Right lobe of liver (tissue), 6 donors: ENCODE results near the gene CYP26A1. TPM values are rescaled to one million over a fixed set of nuclear protein-coding genes. Genes with fewer than 3 reads are reported as not detected.

Source experiments
- ATAC-seq, 4 donors: fragments of 200-7000 bp; cut with Tn5 transposase; one replicate each; pipeline ENCODE4 v1.9.1; 2020; ENCODE audit warnings: mild to moderate bottlenecking in 4 of 4, moderate library complexity in 4 of 4
- DNase-seq, 3 donors: peaks; one replicate each; pipeline ENCODE4 v3.0.0-alpha.2; 2020
- H3K27ac ChIP-seq, 3 donors: fragments of 200-600 bp; one replicate each; pipeline ENCODE4 v1.8.0; 2022
- H3K27me3 ChIP-seq, 2 donors: fragments of 200-600 bp; one replicate each; pipeline ENCODE4 v1.8.0; 2022
- H3K36me3 ChIP-seq, 4 donors: fragments of 200-600 bp; sonication (generic) in 1 of 4; one replicate each; pipeline versions ENCODE4 v1.5.1 to v1.8.0; 2017 to 2022; ENCODE audit warnings: control low read depth in 1 of 4
- H3K4me1 ChIP-seq, 4 donors: fragments of 200-600 bp; sonication (generic) in 1 of 4; one replicate each; pipeline versions ENCODE4 v1.5.1 to v1.8.0; 2017 to 2022; ENCODE audit warnings: control low read depth in 1 of 4
- H3K4me3 ChIP-seq, 3 donors: fragments of 200-600 bp; one replicate each; pipeline ENCODE4 v1.8.0; 2022
- H3K9me3 ChIP-seq, 4 donors: fragments of 200-600 bp; sonication (generic) in 1 of 4; one replicate each; pipeline versions ENCODE4 v1.5.1 to v1.8.0; 2017 to 2022; ENCODE audit warnings: control low read depth in 1 of 4
- POLR2A ChIP-seq: fragments of 450-650 bp; IDR thresholded peaks from one replicate; pipeline ENCODE4 v1.6.1; 2017; ENCODE audit warnings: antibody characterized with exemption, mild to moderate bottlenecking
- WGBS: methylation state at CpG from one replicate; pipeline ENCODE4 v1.1.6; 2018; ENCODE audit warnings: low coverage, low lambda C conversion rate; ENCODE audit not compliant: insufficient coverage; ENCODE audit errors: missing lambda C conversion rate; 5-methylcytosine and 5-hydroxymethylcytosine counted together
- intact Hi-C, 2 donors: fragments of 100-400 bp; cut with DNase I; formaldehyde crosslinking; loops; one replicate each; pipeline versions ENCODE4 v1.11.2 to v1.14.1; 2022
- total RNA-seq, 6 experiments: library from RNA; depleted of rRNA in 2 of 6; stranded (reverse); fragments of >200 nt in 2 of 6; fragmentation: NEBNext Ultra II Directional in 3 of 6; extraction: Animal tissue kit (Norgen Biotek cat#: 25700) in 3 of 6; gene quantifications; one replicate each; pipeline versions ENCODE4 v1.1.0 to v1.2.4, GENCODE V29; 2016 to 2023
- TF ChIP-seq, protein P1 (sequence below), 4 donors: fragments of 200-600 bp in 3 of 4; fragments of 450-650 bp in 1 of 4; IDR thresholded peaks; one replicate each; pipeline versions ENCODE4 v1.5.1 to v1.8.0; 2016 to 2022; ENCODE audit warnings: antibody characterized with exemption in 4 of 4, mild to moderate bottlenecking in 2 of 4
- donor health status: DM: no; HTN: yes; CAD: no.
- donor health status: DM: no; HTN: no; CAD: no.
- donor health status: DM: no; HTN: no; CAD: no.
- donor health status: DM: no; HTN: yes; CAD: no.
- donor health status: DM: no; HTN: yes; CAD: no.

The CYP26A1 gene
- total RNA-seq, 6 experiments from 2014 or later = 0.95 to 53.1 (median 12.6) TPM; not detected in 2

DNA sequence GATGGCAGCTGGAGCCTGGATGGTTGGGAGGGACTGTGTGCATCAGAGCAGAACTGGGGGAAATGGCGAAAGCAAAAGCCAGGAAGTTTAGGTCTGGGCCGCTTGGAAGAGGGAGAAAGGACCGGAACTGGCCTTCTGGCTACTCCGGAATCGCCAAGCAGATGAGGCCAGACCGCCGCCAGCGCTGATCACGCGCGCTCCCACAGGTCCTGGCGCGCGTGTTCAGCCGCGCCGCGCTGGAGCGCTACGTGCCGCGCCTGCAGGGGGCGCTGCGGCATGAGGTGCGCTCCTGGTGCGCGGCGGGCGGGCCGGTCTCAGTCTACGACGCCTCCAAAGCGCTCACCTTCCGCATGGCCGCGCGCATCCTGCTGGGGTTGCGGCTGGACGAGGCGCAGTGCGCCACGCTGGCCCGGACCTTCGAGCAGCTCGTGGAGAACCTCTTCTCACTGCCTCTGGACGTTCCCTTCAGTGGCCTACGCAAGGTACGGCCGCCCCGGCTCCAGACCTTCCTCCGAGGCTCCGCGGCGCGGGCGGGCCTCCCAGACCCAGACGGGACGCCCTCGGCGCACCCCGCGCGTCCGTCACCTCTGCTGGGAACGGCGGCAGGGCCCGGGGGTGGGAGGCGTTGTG, 11.1 kb upstream of the CYP26A1 start:
- H3K36me3 ChIP-seq = peaks cover 0 to 2% (median 0%) of the 10 kb centered on the region in 4 donors
- DNase-seq = peak in 2 of 3 donors; percentile 54 to 62
- intact Hi-C loops = no loop called here
- TF ChIP-seq, protein P1, sequence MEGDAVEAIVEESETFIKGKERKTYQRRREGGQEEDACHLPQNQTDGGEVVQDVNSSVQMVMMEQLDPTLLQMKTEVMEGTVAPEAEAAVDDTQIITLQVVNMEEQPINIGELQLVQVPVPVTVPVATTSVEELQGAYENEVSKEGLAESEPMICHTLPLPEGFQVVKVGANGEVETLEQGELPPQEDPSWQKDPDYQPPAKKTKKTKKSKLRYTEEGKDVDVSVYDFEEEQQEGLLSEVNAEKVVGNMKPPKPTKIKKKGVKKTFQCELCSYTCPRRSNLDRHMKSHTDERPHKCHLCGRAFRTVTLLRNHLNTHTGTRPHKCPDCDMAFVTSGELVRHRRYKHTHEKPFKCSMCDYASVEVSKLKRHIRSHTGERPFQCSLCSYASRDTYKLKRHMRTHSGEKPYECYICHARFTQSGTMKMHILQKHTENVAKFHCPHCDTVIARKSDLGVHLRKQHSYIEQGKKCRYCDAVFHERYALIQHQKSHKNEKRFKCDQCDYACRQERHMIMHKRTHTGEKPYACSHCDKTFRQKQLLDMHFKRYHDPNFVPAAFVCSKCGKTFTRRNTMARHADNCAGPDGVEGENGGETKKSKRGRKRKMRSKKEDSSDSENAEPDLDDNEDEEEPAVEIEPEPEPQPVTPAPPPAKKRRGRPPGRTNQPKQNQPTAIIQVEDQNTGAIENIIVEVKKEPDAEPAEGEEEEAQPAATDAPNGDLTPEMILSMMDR (IDR thresholded peaks at IDR 0.05) = peak; percentile 45 to 63 (median 54)
- TF ChIP-seq POLR2A = no peak
- H3K9me3 ChIP-seq = no peaks in the 10 kb centered on the region
- H3K4me1 ChIP-seq = peaks cover 0 to 29% (median 0%) of the 10 kb centered on the region in 4 donors
- 12% methylated on average over 7 of the region's 68 CpGs for WGBS
- peak overlapping the region; percentile 2 to 38 (median 8) for H3K4me3 ChIP-seq
- no peak overlapping the region for H3K27ac ChIP-seq
- H3K27me3 ChIP-seq = peaks cover 0 to 15% of the 10 kb centered on the region in 2 donors
- ATAC-seq = peak; percentile 75 to 88 (median 76)

DNA sequence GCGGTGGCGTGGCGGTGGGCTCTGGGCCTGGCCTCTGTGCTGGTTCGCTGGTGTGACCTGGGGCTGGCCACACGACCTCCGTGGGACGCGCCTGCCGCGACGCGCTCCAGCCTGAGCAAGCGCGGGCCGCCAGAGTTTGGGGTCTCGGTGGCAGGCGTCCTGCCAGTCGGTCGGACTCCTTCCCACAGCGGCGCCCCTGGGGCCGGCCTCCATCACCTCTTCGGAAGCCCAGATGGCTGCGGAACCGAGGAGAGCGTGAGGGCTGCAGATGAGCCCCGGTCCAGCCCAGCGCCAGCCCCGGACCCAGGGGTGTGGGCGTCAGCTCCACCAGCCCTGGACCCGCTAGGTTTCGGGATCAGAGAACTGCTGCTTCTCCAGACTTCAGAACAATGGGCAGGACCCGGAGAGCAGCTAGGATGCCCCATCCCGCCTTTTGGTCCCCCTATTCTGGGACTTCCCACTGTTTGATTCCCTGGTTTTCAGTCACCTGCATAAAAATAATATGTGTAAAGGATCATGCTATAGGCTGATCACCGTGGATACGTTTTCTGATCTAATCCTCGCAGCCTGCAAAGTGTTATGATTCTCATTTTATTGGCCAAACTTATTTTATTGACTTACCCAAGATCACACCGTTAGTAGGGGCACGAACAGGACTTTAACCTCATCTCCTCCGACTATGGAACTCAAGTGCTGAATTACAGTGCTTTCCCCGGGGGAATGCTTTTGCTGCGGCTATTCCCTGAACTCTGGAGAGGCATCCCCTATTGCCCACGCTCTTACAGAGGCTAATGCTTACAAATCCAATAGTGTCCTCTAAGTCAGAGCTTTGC, 10.3 kb upstream of the CYP26A1 start:
- H3K4me1 ChIP-seq = peaks cover 0 to 33% (median 0%) of the 10 kb centered on the region in 4 donors
- no peak for ATAC-seq
- intact Hi-C loops = no loop called here
- no peaks in the 10 kb centered on the region for H3K9me3 ChIP-seq
- H3K4me3 ChIP-seq = peak overlapping the region in 1 of 3 donors; percentile 8
- H3K36me3 ChIP-seq = peaks cover 0 to 2% (median 0%) of the 10 kb centered on the region in 4 donors
- no peak for TF ChIP-seq POLR2A
- TF ChIP-seq, protein P1 (IDR thresholded peaks at IDR 0.05) = no peak
- peaks cover 0 to 15% of the 10 kb centered on the region in 2 donors for H3K27me3 ChIP-seq
- 34% methylated on average over 13 of the region's 43 CpGs for WGBS
- H3K27ac ChIP-seq = no peak overlapping the region
- no peak for DNase-seq

DNA sequence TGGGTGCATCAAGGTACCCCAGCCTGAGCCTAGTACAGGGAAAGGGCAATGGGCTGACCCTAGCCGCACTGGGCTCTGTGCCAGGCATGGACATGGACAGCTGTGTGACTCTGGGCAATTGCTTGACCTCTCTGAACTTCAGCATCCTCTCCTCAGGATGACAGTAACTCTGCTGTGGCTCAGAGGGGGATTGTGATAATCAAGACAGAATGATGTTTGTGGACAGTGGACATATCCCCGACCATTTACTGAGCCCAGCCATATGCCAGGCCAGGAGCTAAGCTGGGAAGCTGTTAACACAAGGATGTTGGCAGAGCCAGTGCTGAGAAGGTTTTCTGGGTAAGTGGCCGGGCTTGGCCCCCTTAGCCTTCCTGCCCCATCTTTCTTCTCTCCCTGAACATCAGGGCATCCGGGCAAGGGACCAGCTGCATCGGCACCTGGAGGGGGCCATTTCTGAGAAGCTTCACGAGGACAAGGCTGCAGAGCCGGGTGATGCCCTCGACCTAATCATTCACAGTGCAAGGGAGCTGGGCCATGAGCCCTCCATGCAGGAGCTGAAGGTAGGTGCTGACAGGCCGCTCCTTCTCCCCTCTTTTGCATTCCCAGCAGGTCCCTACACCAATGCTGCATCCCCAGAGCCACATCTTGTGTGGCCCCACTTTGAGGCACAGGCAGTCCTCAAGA, 9.6 kb upstream of the CYP26A1 start:
- peaks cover 0 to 37% (median 0%) of the 10 kb centered on the region in 4 donors for H3K4me1 ChIP-seq
- H3K4me3 ChIP-seq = no peak overlapping the region
- TF ChIP-seq, protein P1 (IDR thresholded peaks at IDR 0.05) = no peak
- TF ChIP-seq POLR2A = no peak
- 20% methylated on average over 1 of the region's 9 CpGs for WGBS
- no peaks in the 10 kb centered on the region for H3K9me3 ChIP-seq
- no peak overlapping the region for H3K27ac ChIP-seq
- DNase-seq (no peak), ATAC-seq (no peak)
- intact Hi-C loops = no loop called here
- H3K36me3 ChIP-seq = no peaks in the 10 kb centered on the region
- peaks cover 0 to 15% of the 10 kb centered on the region in 2 donors for H3K27me3 ChIP-seq

DNA sequence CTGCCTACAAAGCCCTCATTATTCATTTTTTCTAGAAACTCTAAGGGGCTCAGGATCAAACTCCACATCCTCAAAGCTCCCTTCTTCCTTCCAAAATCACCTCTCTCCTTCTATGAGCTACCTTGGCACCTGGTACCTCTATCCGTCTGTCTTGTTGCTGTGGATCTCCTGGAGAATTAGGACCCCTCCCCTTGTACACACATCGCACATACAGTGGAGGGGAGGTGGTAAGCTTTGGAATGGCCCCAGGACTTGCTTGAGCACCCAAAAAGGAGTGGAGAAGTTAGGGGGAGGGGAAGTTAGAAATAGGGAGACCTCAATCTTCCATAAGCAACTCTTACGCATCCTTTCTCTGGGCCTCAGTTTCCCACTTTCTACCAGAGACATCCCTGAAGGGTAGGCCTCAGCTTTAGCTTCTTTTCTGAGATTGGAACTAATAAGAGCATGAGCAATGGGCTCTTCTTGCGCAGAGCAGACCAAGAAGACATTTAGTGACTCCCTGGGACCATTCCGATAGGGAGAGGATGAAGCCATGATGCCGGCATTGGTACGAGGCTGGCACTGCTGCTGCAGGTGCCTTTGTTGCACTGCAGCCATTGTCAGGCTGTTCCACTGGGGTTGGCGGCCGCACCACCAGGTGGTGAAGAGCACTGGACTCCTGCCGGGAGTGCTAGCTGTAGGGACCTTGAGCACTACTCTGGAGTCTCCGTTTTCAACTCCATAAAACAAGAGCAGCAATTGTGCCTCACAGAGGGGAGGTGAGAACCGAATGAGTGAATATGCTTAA, 8.6 kb upstream of the CYP26A1 start:
- intact Hi-C loops = no loop called here
- DNase-seq (no peak), ATAC-seq (no peak)
- peaks cover 0 to 37% (median 0%) of the 10 kb centered on the region in 4 donors for H3K4me1 ChIP-seq
- TF ChIP-seq POLR2A = no peak
- TF ChIP-seq, protein P1 (IDR thresholded peaks at IDR 0.05) = no peak
- H3K27ac ChIP-seq = no peak overlapping the region
- H3K4me3 ChIP-seq = no peak overlapping the region
- no peaks in the 10 kb centered on the region for H3K9me3 ChIP-seq
- 80% methylated on average over 5 of the region's 12 CpGs for WGBS
- no peaks in the 10 kb centered on the region for H3K36me3 ChIP-seq
- peaks cover 0 to 15% of the 10 kb centered on the region in 2 donors for H3K27me3 ChIP-seq
